Esophagus muscularis mucosa (tissue), 4 donors: ENCODE data around the gene TRIP10. TPM values are rescaled to one million over a fixed set of nuclear protein-coding genes. Genes with fewer than 3 reads are reported as not detected.
"Not testable (repeated sequence)": the region's sequence is repeated elsewhere in the genome, so short reads cannot be mapped to it uniquely, and the experiment has no call there.

ENCODE experiments used
- DNase-seq: peaks from one replicate; pipeline ENCODE4 v3.0.0-alpha.2; 2017; ENCODE audit errors: extremely low spot score
- H3K27ac ChIP-seq, 4 donors: fragments of 200-600 bp; sonication (generic); replicated peaks in 1 of 4; 1 replicate in 3 of 4; 2 replicates in 1 of 4; pipeline ENCODE4 v1.5.1; 2016 to 2019; ENCODE audit warnings: mild to moderate bottlenecking in 1 of 4
- H3K27me3 ChIP-seq, 4 donors: fragments of 200-600 bp; sonication (generic); one replicate each; pipeline versions ENCODE4 v1.5.1 to v1.6.0; 2016 to 2019
- H3K36me3 ChIP-seq, 4 donors: fragments of 200-600 bp; sonication (generic); one replicate each; pipeline ENCODE4 v1.5.1; 2016 to 2019
- H3K4me1 ChIP-seq, 4 donors: fragments of 200-600 bp; sonication (generic); one replicate each; pipeline ENCODE4 v1.5.1; 2016 to 2019
- H3K4me3 ChIP-seq, 4 donors: fragments of 200-600 bp; sonication (generic); 1 replicate in 2 of 4; 2 replicates in 2 of 4; pipeline ENCODE4 v1.5.1; 2016 to 2019; ENCODE audit warnings: mild to moderate bottlenecking in 4 of 4, moderate library complexity in 1 of 4
- H3K9me3 ChIP-seq, 4 donors: fragments of 200-600 bp; sonication (generic); 1 replicate in 3 of 4; 2 replicates in 1 of 4; pipeline ENCODE4 v1.5.1; 2016 to 2019
- EP300 ChIP-seq: sonication (generic); formaldehyde crosslinking; IDR thresholded peaks from one replicate; pipeline ENCODE4 v1.6.1; 2017; ENCODE audit warnings: antibody characterized with exemption
- POLR2A ChIP-seq: fragments of 450-650 bp; IDR thresholded peaks from one replicate; pipeline ENCODE4 v1.6.1; 2017; ENCODE audit warnings: antibody characterized with exemption, moderate library complexity, mild to moderate bottlenecking, low read depth
- POLR2AphosphoS5 ChIP-seq, 2 donors: sonication (generic); formaldehyde crosslinking; IDR thresholded peaks; one replicate each; pipeline ENCODE4 v1.6.1; 2017; ENCODE audit warnings: antibody characterized with exemption in 2 of 2
- WGBS: methylation state at CpG from one replicate; pipeline ENCODE4 v1.1.5; 2018; 5-methylcytosine and 5-hydroxymethylcytosine counted together
- intact Hi-C: fragments of 100-400 bp; cut with DNase I; formaldehyde crosslinking; loops from one replicate; pipeline ENCODE4 v1.15.1; 2023
- total RNA-seq, 4 donors: library from RNA; depleted of rRNA; stranded (reverse); fragments of >200 nt; gene quantifications; one replicate each; pipeline versions ENCODE4 v1.1.0 to v1.2.1, GENCODE V29; 2016
- TF ChIP-seq, protein P1 (sequence below), 3 experiments: fragments of 200-600 bp in 2 of 3; fragments of 450-650 bp in 1 of 3; sonication (generic) in 2 of 3; IDR thresholded peaks; one replicate each; pipeline ENCODE4 v1.5.1; 2017 to 2019; ENCODE audit warnings: antibody characterized with exemption in 3 of 3, mild to moderate bottlenecking in 2 of 3, moderate library complexity in 1 of 3

TRIP10 gene
- total RNA-seq, 4 donors from 2014 or later, result 85.8 to 148 (median 118) TPM

DNA sequence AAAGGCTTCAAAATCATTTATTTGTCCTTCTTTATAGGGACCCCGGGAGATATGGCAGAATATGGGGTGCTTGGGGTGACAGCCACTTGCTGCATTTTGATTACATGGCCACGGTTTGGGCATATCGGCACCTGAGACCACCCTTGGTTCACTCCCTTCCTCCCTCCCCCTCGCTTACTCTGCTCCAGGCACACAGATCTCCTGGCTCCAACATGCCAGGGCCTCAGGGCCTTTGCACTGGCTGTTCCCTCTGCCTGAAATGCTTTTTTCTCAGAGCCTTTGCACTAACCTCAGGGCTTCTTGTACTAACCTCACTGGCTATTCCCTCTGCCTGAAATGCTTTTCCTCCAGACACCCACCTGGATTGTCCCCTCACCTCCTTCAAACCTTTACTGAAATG is 56.8 kb downstream of the TRIP10 start:
- Histone ChIP-seq H3K4me1 (peaks cover 1 to 7% (median 5%) of the 10 kb centered on the region in 4 donors), H3K4me3 (no peak overlapping the region), H3K27me3 (peaks cover 0 to 55% (median 2%) of the 10 kb centered on the region in 4 donors), H3K27ac (no peak overlapping the region), H3K9me3 (peaks cover 0 to 11% (median 7%) of the 10 kb centered on the region in 4 donors), H3K36me3 (no peaks in the 10 kb centered on the region)
- intact Hi-C loops, result no loop called here
- no peak for DNase-seq
- 90% methylated on average over 4 of the region's 4 CpGs for WGBS
- TF ChIP-seq EP300 (no peak), POLR2AphosphoS5 (IDR thresholded peaks at IDR 0.05) (no peak), POLR2A (no peak)
- TF ChIP-seq, protein P1, sequence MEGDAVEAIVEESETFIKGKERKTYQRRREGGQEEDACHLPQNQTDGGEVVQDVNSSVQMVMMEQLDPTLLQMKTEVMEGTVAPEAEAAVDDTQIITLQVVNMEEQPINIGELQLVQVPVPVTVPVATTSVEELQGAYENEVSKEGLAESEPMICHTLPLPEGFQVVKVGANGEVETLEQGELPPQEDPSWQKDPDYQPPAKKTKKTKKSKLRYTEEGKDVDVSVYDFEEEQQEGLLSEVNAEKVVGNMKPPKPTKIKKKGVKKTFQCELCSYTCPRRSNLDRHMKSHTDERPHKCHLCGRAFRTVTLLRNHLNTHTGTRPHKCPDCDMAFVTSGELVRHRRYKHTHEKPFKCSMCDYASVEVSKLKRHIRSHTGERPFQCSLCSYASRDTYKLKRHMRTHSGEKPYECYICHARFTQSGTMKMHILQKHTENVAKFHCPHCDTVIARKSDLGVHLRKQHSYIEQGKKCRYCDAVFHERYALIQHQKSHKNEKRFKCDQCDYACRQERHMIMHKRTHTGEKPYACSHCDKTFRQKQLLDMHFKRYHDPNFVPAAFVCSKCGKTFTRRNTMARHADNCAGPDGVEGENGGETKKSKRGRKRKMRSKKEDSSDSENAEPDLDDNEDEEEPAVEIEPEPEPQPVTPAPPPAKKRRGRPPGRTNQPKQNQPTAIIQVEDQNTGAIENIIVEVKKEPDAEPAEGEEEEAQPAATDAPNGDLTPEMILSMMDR (IDR thresholded peaks at IDR 0.05), result no peak

GRCh38 chr19:6797646-6798045 is 58.2 kb downstream of the TRIP10 start:
- Histone ChIP-seq H3K27me3 (peaks cover 0 to 59% (median 2%) of the 10 kb centered on the region in 4 donors), H3K9me3 (peaks cover 0 to 11% (median 7%) of the 10 kb centered on the region in 4 donors), H3K4me1 (peaks cover 5 to 12% (median 11%) of the 10 kb centered on the region in 4 donors), H3K27ac (no peak overlapping the region), H3K36me3 (no peaks in the 10 kb centered on the region), H3K4me3 (no peak overlapping the region)
- no peak for TF ChIP-seq POLR2A
- TF ChIP-seq POLR2AphosphoS5 (IDR thresholded peaks at IDR 0.05), result no peak
- TF ChIP-seq EP300, result no peak
- TF ChIP-seq, protein P1 (IDR thresholded peaks at IDR 0.05), result no peak
- no peak for DNase-seq
- intact Hi-C loops, result no loop called here
- 82% methylated on average over 9 of the region's 9 CpGs for WGBS

DNA sequence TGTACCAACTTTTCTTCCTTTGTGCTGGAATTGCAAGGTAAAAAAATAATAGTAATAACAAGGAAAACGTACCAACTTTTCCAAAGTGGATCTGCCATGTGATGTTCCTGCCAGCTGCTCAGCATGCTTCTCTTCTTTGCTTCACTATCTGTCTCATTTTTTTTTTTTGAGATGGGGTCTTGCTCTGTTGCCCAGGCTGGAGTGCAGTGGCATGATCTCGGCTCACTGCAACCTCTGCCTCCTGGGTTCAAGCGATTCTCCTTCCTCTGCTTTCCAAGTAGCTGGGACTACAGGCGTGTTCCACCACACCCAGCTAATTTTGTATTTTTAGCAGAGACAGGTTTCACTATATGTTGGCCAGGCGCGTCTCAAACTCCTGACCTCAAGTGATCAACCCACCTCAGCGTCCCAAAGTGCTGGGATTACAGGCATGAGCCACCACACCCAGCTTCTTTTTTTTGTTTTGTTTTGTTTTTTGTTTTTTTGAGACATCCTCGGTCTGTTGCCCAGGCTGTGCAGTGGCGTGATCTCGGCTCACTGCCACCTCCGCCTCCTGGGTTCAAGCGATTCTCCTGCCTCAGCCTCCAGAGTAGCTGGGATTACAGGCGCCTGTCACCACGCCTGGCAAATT is 60.8 kb downstream of the TRIP10 start:
- not testable (repeated sequence) for H3K36me3 ChIP-seq
- peaks cover 0 to 83% (median 2%) of the 10 kb centered on the region in 4 donors for H3K27me3 ChIP-seq

DNA sequence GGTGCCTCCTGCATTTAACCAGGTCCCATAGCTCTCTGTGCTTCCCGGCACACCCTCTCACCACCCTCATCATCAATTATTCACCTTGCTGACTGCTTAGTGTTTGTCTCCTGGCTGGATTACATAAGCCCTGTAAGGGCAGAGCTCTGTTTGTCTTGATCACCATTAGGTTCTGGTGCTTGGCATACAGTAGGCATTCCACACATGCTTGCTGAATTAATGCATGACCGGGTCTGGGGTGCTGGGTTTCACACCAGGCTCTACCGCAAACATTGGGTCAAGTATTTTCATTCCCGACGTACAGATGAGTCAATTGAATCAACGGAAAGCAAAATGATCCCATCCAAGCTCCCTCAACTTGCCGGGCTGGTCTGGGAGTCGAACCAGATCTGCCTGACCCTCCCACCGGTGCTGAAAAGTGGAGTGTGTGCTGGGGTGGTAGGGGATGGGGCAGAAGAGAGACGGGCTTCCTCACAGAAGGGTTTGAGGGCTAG is 61.6 kb downstream of the TRIP10 start:
- intact Hi-C loops, result no loop called here
- DNase-seq, result no peak
- Histone ChIP-seq H3K4me1 (peaks cover 5 to 12% (median 11%) of the 10 kb centered on the region in 4 donors), H3K9me3 (no peaks in the 10 kb centered on the region), H3K36me3 (no peaks in the 10 kb centered on the region), H3K27ac (peak overlapping the region in 3 of 4 donors; percentile 18 to 44 (median 36)), H3K27me3 (peaks cover 0 to 83% (median 2%) of the 10 kb centered on the region in 4 donors), H3K4me3 (peak overlapping the region; percentile 7 to 50 (median 26))
- no peak for TF ChIP-seq POLR2AphosphoS5 (IDR thresholded peaks at IDR 0.05)
- 41% methylated on average over 5 of the region's 10 CpGs for WGBS

More for the DNA sequence above, 60.8 kb downstream of the TRIP10 start:
- H3K4me1 ChIP-seq, result peaks cover 5 to 12% (median 11%) of the 10 kb centered on the region in 4 donors
- H3K27ac ChIP-seq, intact Hi-C loops, H3K9me3 ChIP-seq, DNase-seq, H3K4me3 ChIP-seq: not testable (repeated sequence)
- WGBS, result 76% methylated on average over 14 of the region's 14 CpGs

Other genes with a start within 250 kb of the TRIP10 start
- 1 to 10 TPM; 1.7 to 4.7 (median 3.4) TPM for gene TUBB4A, start 237.4 kb upstream of the TRIP10 start, total RNA-seq
- gene TNFSF9, start 208.7 kb upstream of the TRIP10 start, total RNA-seq, result 1 to 10 TPM in 1 of 4 donors, under 1 TPM in 2, not detected in 1; 0.29 to 2.7 (median 0.45) TPM
- under 1 TPM in 2 of 4 donors, not detected in 2; 0.52 to 0.84 TPM for gene CD70, start 148.5 kb upstream of the TRIP10 start, total RNA-seq
- 1 to 10 TPM in 1 of 4 donors, under 1 TPM in 3; 0.42 to 3.0 (median 0.70) TPM for gene TNFSF14, start 69.5 kb upstream of the TRIP10 start, total RNA-seq
- 1,000 to 10,000 TPM in 1 of 4 donors, 100 to 1,000 TPM in 3; 393 to 1,020 (median 677) TPM for gene C3, start 19.0 kb upstream of the TRIP10 start, total RNA-seq
- gene GPR108, start 2.1 kb upstream of the TRIP10 start, total RNA-seq, result 10 to 100 TPM; 38.2 to 61.7 (median 48.2) TPM
- under 1 TPM in 2 of 4 donors, not detected in 2; 0.33 to 0.34 TPM for gene SH2D3A, start 27.8 kb downstream of the TRIP10 start, total RNA-seq
- gene VAV1, start 33.0 kb downstream of the TRIP10 start, total RNA-seq, result 1 to 10 TPM; 2.9 to 8.0 (median 4.1) TPM
- under 1 TPM in 2 of 4 donors, not detected in 2; 0.17 to 0.33 TPM for gene ADGRE1, start 147.9 kb downstream of the TRIP10 start, total RNA-seq